ENCODE results near the gene MYL12A. TPM values are rescaled to one million over a fixed set of nuclear protein-coding genes. Genes with fewer than 3 reads are reported as not detected.

Gene MYL12A
- total and polyA plus RNA-seq, 2 of the 4 experiments (the other 2 are of a cell fraction), result 549 to 580 TPM

DNA sequence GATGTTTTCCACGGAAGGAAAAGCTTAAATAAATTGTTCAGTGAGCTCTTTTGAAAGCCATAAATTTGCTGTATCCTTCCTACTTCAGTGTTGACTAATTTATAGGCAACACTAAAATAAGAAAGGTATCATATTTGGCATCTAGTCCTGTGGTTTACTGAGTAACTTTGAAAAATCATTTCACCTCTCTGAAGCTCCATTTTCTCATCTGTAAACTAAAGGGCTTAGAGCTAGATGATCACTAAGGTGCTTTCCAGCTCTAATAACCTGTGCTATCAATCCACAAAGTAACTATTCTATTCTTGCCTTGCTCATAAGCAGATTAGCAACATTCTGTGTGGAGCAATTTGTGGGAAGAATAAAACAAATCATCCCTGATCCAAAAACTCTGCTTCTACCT is 24.2 kb upstream of the MYL12A start:
- no peak overlapping the region for H3K4ac ChIP-seq (ENCODE audit: low read depth, low read length)
- no peak overlapping the region for H3K56ac ChIP-seq (ENCODE audit: extremely low read depth, insufficient read depth, low read length)
- no peaks in the 10 kb centered on the region for H3K9me1 ChIP-seq (ENCODE audit: insufficient read depth, low read length)
- H2AK5ac ChIP-seq (ENCODE audit: low read depth, low read length), result no peak overlapping the region
- H3K4me3 ChIP-seq (ENCODE audit: insufficient read depth, low read depth, low read length), result no peak overlapping the region
- no peaks in the 10 kb centered on the region for H4K20me1 ChIP-seq (ENCODE audit: insufficient read depth, low read length)
- no peak overlapping the region for H3K23ac ChIP-seq (ENCODE audit: low read depth, low read length)
- H3K14ac ChIP-seq (replicated peaks; ENCODE audit: low read depth, low read length), result no peak overlapping the region
- H3K27ac ChIP-seq (ENCODE audit: insufficient read depth, low read length), result no peak overlapping the region
- no TSS peak for BruUV-seq (replicated peaks)
- no peak overlapping the region for H2BK20ac ChIP-seq (ENCODE audit: low read depth, low read length)
- no peak overlapping the region for H4K8ac ChIP-seq (ENCODE audit: low read depth in 2 of 2, low read length in 2 of 2)
- H4K5ac ChIP-seq (ENCODE audit: low read depth, low read length), result no peak overlapping the region
- no peak overlapping the region for H2BK120ac ChIP-seq (ENCODE audit: low read depth, low read length)
- no peaks in the 10 kb centered on the region for H3K4me1 ChIP-seq (ENCODE audit: control insufficient read depth, insufficient read depth, low read length)
- no peak overlapping the region for H4K91ac ChIP-seq (ENCODE audit: insufficient read depth, low read depth, low read length)
- H2BK5ac ChIP-seq (ENCODE audit: low read depth, low read length, poor library complexity, severe bottlenecking), result no peak overlapping the region
- H3K9ac ChIP-seq (ENCODE audit: low read depth, low read length), result no peak overlapping the region
- WGBS, 2 experiments (ENCODE audit: extremely low coverage in 2 of 2, insufficient read length in 1 of 2), result no CpG with 5 or more reads among the region's 1 CpG
- H2BK15ac ChIP-seq (ENCODE audit: low read depth, low read length), result no peak overlapping the region
- H2AFZ ChIP-seq (replicated peaks; ENCODE audit: low read length, poor library complexity), result no peak overlapping the region
- peaks cover 11% of the 10 kb centered on the region for H3K27me3 ChIP-seq (ENCODE audit: control insufficient read depth, insufficient read depth, low read length)
- dilution Hi-C loops (cut with HindIII; ENCODE audit: low sequenced_read_pairs, unreplicated experiment) (no loop called here), intact Hi-C loops (cut with micrococcal nuclease) (no loop called here), in situ Hi-C loops (cut with MboI; ENCODE audit: low sequenced_read_pairs) (no loop called here)
- H2AK9ac ChIP-seq (replicated peaks; ENCODE audit: low read depth, low read length, poor library complexity), result no peak overlapping the region
- ChIA-PET POLR2A (ENCODE audit: unreplicated experiment) (no interaction called here), CTCF (no interaction called here)
- no peak for DNase-seq
- H3K18ac ChIP-seq (ENCODE audit: low read depth, low read length), result no peak overlapping the region
- no peaks in the 10 kb centered on the region for H3K36me3 ChIP-seq (ENCODE audit: control insufficient read depth, insufficient read depth, low read length)
- ATAC-seq (ENCODE audit: low read depth), result no peak
- H3K4me2 ChIP-seq (ENCODE audit: low read depth, low read length), result no peak overlapping the region
- H3K9me3 ChIP-seq (ENCODE audit: control insufficient read depth, insufficient read depth, low read length), result no peaks in the 10 kb centered on the region
- TF ChIP-seq CHD1 (IDR thresholded peaks at IDR 0.05; ENCODE audit: low read depth, low read length), result no peak
- no peak for TF ChIP-seq CTCF (conservative IDR thresholded peaks at IDR 0.05; ENCODE audit: low read depth, low read length)
- no peak for TF ChIP-seq SMC3 (IDR thresholded peaks at IDR 0.05; ENCODE audit: low read depth, low read length)
- no peak for TF ChIP-seq USF2 (IDR thresholded peaks at IDR 0.05; ENCODE audit: low read depth, low read length)
- no peak for TF ChIP-seq BHLHE40 (IDR thresholded peaks at IDR 0.05; ENCODE audit: low read depth, low read length)
- TF ChIP-seq CEBPB (IDR thresholded peaks at IDR 0.05; ENCODE audit: low read depth, low read length), result no peak
- no peak for TF ChIP-seq MAFK (IDR thresholded peaks at IDR 0.05; ENCODE audit: low read depth, low read length)
- TF ChIP-seq MXI1 (IDR thresholded peaks at IDR 0.05; ENCODE audit: borderline replicate concordance, low read depth, low read length), result no peak
- H3K79me1 ChIP-seq (ENCODE audit: low read depth in 1 of 2, low read length in 2 of 2), result no peaks in the 10 kb centered on the region

All from IMR-90 (cell line).